A549 treated with AZD9567 at 1 μM for 4 hours (cell line): ENCODE results near the gene GNPNAT1. TPM values are rescaled to one million over a fixed set of nuclear protein-coding genes. Genes with fewer than 3 reads are reported as not detected.

Experiments used
- total RNA-seq: library from RNA; stranded (reverse); fragments of 200-300 nt; extraction: Qiagen RNA extraction; gene quantifications from 5 replicates; pipeline ENCODE4 v1.2.3, GENCODE V29; 2022; ENCODE audit not compliant: insufficient read depth

The GNPNAT1 gene
- total RNA-seq = 45.7 to 53.9 TPM (median 48.3 TPM) in 5 replicates

GRCh38 chr14:52791223-52792096, at the start of gene GNPNAT1:
Gene GNPNAT1, minus strand, starts transcription at chr14:52791607. Its CDS starts 6,957 bp downstream, at chr14:52784650.

GRCh38 chr14:52729925-52730708, 61.3 kb downstream of the GNPNAT1 start, which contains the start of gene STYX:
Gene STYX, plus strand, starts transcription at chr14:52730166. Its CDS starts 309 bp downstream, at chr14:52730475.

Other genes with a start within 250 kb of the GNPNAT1 start
- 0.78 to 1.8 TPM (median 1.3 TPM) in 5 replicates for gene TXNDC16, start 239.1 kb downstream of the GNPNAT1 start, total RNA-seq
- gene GPR137C, start 238.8 kb downstream of the GNPNAT1 start, total RNA-seq = 0.08 to 0.18 TPM (median 0.17 TPM) in 4 of 5 replicates, not detected in the other
- gene ERO1A, start 96.0 kb downstream of the GNPNAT1 start, total RNA-seq = 47.3 to 53.8 TPM (median 52.9 TPM) in 5 replicates
- 79.1 to 100 TPM (median 87.4 TPM) in 5 replicates for gene PSMC6, start 84.4 kb downstream of the GNPNAT1 start, total RNA-seq
- gene STYX, start 61.4 kb downstream of the GNPNAT1 start, total RNA-seq = 5.1 to 7.1 TPM (median 6.3 TPM) in 5 replicates
- 33.6 to 69.4 TPM (median 44.6 TPM) in 5 replicates for gene FERMT2, start 159.4 kb upstream of the GNPNAT1 start, total RNA-seq